B cell (primary cell): ENCODE results near the gene IGF2BP3.

ENCODE experiments used
- CTCF ChIP-seq: fragments of 200-600 bp; IDR thresholded peaks from one replicate; pipeline ENCODE4 v1.8.0; 2022; ENCODE audit warnings: antibody characterized with exemption, mild to moderate bottlenecking
- EZH2 ChIP-seq: IDR thresholded peaks from 2 replicates; pipeline ENCODE4 v1.6.1; 2012; ENCODE audit warnings: borderline replicate concordance, low read depth, mild to moderate bottlenecking, moderate library complexity, low read length; ENCODE audit not compliant: insufficient read depth, poor library complexity, severe bottlenecking

GRCh38 chr7:23336799-23337283, 133.4 kb downstream of the IGF2BP3 start:
- TF ChIP-seq CTCF (no peak), EZH2 (no peak)
